ACC112 (cell line): ENCODE measurements around the gene ELK1.
"Not testable (repeated sequence)": the region's sequence is repeated elsewhere in the genome, so short reads cannot be mapped to it uniquely, and the experiment has no call there.

Experiments
- H2AFZ ChIP-seq: fragments of 200-600 bp; sonication (generic); one replicate; pipeline ENCODE4 v1.6.0; 2017; ENCODE audit warnings: antibody characterized with exemption, low read length; ENCODE audit not compliant: unreplicated experiment
- H3K27ac ChIP-seq: fragments of 200-600 bp; sonication (generic); 2 replicates; pipeline ENCODE4 v1.5.1; 2014; ENCODE audit warnings: low read depth, mild to moderate bottlenecking, antibody characterized with exemption, low read length, moderate library complexity
- H3K27me3 ChIP-seq: fragments of 200-600 bp; sonication (generic); 2 replicates; pipeline ENCODE4 v1.6.1; 2014; ENCODE audit warnings: mild to moderate bottlenecking, antibody characterized with exemption, low read length, moderate library complexity, mixed read lengths; ENCODE audit not compliant: insufficient read depth
- H3K36me3 ChIP-seq: fragments of 200-600 bp; sonication (generic); 2 replicates; pipeline ENCODE4 v1.6.1; 2016; ENCODE audit warnings: mild to moderate bottlenecking, antibody characterized with exemption, low read length, moderate library complexity, mixed read lengths; ENCODE audit not compliant: insufficient read depth
- H3K4me1 ChIP-seq: fragments of 200-600 bp; sonication (generic); one replicate; pipeline ENCODE4 v1.6.1; 2016; ENCODE audit warnings: low read length, mixed read lengths; ENCODE audit not compliant: insufficient read depth, unreplicated experiment, control insufficient read depth
- H3K4me3 ChIP-seq: fragments of 200-600 bp; sonication (generic); 2 replicates; pipeline ENCODE4 v1.5.1; 2014; ENCODE audit warnings: mild to moderate bottlenecking, low read depth, low read length
- H3K79me2 ChIP-seq: fragments of 200-600 bp; sonication (generic); one replicate; pipeline ENCODE4 v1.6.0; 2016; ENCODE audit warnings: low read length; ENCODE audit not compliant: control insufficient read depth, unreplicated experiment, insufficient read depth

Gene ELK1, protein sequence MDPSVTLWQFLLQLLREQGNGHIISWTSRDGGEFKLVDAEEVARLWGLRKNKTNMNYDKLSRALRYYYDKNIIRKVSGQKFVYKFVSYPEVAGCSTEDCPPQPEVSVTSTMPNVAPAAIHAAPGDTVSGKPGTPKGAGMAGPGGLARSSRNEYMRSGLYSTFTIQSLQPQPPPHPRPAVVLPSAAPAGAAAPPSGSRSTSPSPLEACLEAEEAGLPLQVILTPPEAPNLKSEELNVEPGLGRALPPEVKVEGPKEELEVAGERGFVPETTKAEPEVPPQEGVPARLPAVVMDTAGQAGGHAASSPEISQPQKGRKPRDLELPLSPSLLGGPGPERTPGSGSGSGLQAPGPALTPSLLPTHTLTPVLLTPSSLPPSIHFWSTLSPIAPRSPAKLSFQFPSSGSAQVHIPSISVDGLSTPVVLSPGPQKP

DNA sequence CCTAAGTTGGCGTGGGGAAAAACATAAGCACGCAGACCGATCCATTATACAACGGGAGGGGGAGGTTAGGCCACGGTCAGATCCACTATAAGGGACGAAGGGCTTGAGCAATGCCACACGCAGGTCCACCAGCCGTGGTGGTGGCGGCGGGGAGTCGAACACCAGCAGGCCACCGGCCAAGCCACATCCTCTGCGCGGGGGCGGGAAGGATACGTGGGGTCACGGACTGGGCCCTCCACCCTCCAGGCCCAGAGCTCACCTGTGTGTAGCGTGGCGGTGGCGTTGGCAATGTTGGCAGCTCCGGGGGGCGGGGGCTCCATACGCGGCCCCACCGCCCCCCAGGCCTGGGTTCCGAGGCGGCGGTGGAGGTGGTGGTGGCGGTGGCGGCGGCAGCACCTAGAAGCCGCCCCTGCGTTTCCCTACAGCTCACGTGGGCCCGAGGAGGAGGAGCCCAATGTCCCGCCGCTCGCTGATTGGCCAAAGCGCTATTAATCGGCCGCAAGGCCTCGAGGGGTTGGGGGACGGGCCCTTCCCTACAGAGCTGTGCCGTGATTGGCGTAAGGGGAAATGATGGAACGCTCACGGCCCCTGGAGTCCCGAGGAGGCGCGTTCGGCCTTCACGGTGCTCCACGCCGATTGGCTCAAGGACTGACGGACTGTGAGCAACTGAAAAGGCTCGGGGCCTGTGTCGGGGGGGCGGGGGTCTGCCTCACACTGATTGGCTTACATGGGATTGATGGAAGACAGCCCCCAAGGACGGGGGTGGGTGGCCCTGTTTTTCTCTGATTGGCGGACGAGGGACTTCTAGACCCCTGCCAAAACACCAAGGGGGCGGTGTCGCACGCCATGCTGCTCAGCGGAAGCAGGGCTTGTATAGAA, at the start of gene ELK1:
Gene ELK1 (minus strand): TSS at position 400 of the 879 bp plus-strand sequence. CDS start 9,122 bp downstream, outside the sequence.
- Histone ChIP-seq H3K36me3 (0 out of 2 replicates have a peak, but pooled peaks cover 10% of the 10 kb centered on the region), H3K4me3 (peak within 1 kb of the TSS; percentile 93), H3K27me3 (no peaks in the 10 kb centered on the region), H2AFZ (no peak within 1 kb of the TSS), H3K79me2 (peaks cover 39% of the 10 kb centered on the region), H3K27ac (peak within 1 kb of the TSS; percentile 82), H3K4me1 (peaks cover 8% of the 10 kb centered on the region)

DNA sequence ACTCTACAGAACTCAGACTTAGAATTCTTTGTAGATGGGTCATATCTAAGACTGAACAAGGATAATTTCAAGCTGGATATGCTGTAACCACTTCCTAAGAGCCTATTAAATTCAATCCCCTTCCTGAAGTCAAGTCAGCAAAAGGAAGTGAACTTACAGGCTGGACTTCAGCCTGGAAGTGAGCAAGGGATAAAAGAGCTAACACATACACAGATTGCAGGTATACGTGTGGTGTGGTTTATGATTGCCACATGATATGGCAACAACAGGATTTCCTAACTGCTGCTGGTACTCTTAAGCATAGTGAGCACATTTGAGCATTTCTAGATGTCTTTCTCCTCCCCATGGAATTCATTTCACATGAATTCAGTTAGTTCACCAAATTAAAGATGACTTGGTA, 46.8 kb upstream of the ELK1 start:
- no peak overlapping the region for H2AFZ ChIP-seq
- no peak overlapping the region for H3K27ac ChIP-seq
- H3K27me3 ChIP-seq: peaks cover 8% of the 10 kb centered on the region; the same call in 1 of the 2 replicates
- no peaks in the 10 kb centered on the region for H3K36me3 ChIP-seq
- no peak overlapping the region for H3K4me3 ChIP-seq
- H3K79me2 ChIP-seq: no peaks in the 10 kb centered on the region
- H3K4me1 ChIP-seq: no peaks in the 10 kb centered on the region

DNA sequence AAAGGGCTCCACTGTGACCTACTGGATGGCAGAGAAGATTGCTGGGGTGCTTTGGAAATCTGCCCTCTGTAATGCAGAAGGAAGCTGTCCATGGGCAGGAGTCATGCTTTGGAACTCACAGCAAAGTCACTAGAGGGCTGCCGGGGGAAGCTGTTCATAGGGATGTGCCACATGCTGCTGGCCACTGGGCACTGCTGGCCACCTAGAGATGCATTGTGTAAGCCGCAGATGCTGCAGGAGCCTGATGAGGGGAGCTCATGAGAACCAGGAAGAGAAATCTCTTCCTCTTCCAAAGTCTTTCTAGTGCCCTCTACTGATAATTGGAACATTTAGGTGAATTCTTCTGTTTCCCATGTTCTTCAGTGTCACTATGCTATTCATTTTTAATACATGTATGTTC, 39.8 kb upstream of the ELK1 start:
- H2AFZ ChIP-seq: no peak overlapping the region
- no peak overlapping the region for H3K4me3 ChIP-seq
- H3K79me2 ChIP-seq: no peaks in the 10 kb centered on the region

DNA sequence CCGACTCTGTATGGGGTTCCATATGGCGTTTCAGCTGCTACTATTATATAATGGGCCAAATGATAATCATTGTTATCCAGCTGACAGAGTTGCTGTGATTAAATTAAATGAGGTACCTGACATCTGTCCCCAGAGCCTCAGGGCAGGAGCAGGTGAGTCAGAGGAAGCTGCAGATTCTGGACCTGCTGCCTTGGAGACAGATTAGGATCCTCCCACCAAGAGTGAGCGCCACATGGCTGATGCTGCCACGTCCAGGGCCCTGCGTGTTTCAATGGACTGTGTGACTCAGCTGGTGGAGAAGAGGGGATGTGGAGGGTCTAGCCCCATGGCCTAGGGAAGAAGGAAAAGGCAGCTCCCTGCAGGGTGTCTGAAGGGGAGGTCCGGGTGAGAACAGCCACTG, 36.9 kb upstream of the ELK1 start:
- Histone ChIP-seq H3K27ac (no peak overlapping the region), H3K27me3 (no peaks in the 10 kb centered on the region), H3K4me3 (no peak overlapping the region), H3K4me1 (no peaks in the 10 kb centered on the region), H2AFZ (no peak overlapping the region), H3K79me2 (no peaks in the 10 kb centered on the region), H3K36me3 (no peaks in the 10 kb centered on the region)

More for the DNA sequence above, 39.8 kb upstream of the ELK1 start:
- Histone ChIP-seq H3K36me3 (no peaks in the 10 kb centered on the region), H3K27me3 (no peaks in the 10 kb centered on the region), H3K27ac (no peak overlapping the region), H3K4me1 (no peaks in the 10 kb centered on the region)

DNA sequence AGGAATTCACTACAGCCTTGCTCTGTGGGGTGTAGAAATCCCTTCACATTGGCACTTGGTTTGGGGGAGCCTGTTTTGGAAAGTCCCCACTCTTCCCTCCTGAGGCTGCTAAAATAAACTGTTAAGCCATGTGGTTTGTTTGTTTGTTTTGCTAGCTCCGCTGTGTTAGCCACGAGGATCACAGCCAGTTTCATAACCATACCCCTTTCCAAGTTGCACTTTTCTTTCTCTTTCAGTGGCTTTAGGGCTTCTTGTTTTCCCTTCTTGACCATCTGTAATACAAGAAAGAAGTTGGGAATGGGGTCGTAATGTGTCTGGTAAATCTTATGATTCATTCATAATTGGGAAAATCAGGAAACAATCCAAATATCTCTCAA, 33.5 kb upstream of the ELK1 start:
- H3K27ac ChIP-seq: no peak overlapping the region
- H3K4me1 ChIP-seq: no peaks in the 10 kb centered on the region
- no peaks in the 10 kb centered on the region for H3K79me2 ChIP-seq
- no peaks in the 10 kb centered on the region for H3K27me3 ChIP-seq
- no peak overlapping the region for H2AFZ ChIP-seq
- no peak overlapping the region for H3K4me3 ChIP-seq
- no peaks in the 10 kb centered on the region for H3K36me3 ChIP-seq

DNA sequence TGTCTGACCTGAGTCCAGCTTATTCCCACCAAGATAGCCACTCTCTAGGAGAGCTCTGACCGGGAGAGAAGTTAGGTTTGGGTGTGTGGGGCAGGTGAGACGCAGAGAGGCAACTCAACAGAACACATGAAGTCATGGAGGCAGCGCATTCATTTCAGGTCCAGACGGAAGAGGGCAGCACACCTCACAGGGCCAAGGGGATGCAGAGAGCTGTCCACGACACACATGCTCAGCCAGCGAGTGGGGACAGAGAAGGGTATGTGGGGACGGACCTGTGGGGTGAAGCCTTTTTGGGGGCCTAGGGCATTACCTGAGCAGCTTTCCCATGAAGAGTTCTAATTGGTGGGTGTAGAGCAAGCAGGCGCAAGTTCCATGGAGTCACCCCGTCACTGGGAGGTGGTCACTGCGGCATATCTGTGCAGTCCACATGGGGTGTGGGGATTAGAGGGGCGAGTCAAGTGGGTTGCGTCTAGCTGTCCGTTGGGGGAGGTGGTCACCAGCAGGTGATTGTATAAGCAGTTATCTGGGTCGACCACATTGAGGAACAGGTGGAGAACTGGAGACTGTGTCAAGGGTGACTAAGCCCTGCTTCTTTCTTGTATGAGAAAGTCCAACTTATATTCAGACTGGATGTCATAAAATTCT, 32.9 kb upstream of the ELK1 start:
- Histone ChIP-seq H3K27ac (no peak overlapping the region), H3K27me3 (no peaks in the 10 kb centered on the region), H3K4me3 (no peak overlapping the region)

DNA sequence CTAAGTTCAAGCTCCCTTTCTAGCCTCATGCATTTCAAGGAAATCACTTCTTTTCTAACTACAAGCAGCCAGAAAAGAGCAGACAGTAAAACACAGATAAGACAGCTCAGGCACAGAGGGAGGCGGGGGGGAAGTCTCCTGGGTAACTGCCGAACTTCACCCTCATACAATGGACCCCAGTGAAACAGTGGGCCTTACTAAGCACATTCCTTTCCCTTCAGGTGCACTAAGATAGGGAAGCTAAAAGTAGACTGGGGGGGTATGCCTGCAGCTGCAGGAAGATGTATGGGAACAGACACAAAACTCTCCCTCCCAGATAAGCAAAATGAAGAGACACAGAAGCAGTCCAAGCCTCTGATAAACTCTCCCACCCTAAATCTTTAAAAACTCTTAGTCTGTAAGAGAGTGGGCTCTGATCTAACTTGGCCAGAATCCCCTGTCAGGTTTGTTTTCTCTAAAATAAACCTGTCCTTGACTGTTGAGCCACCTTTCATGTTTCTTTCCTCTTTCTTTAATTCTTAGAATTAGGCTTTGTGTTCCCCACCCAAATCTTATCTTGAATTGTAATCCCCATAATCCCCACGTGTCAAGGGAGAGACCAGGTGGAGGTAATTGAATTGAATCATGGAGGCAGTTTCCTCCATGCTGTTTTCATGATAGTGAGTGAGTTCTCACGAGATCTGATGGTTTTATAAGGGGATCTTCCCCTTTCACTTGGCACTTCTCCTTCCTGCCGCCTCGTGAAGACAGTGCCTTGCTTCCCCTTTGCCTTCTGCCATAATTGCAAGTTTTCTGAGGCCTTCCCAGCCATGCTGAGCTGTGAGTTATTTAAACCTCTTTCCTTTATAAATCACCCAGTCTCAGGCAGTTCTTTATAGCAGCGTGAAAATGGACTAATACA, 25.8 kb upstream of the ELK1 start:
- not testable (repeated sequence) for H3K36me3 ChIP-seq, H3K27ac ChIP-seq, H3K79me2 ChIP-seq, H3K4me1 ChIP-seq, H3K4me3 ChIP-seq, H3K27me3 ChIP-seq, H2AFZ ChIP-seq

More for the DNA sequence above, 32.9 kb upstream of the ELK1 start:
- H2AFZ ChIP-seq: no peak overlapping the region
- no peaks in the 10 kb centered on the region for H3K79me2 ChIP-seq
- no peaks in the 10 kb centered on the region for H3K36me3 ChIP-seq
- H3K4me1 ChIP-seq: no peaks in the 10 kb centered on the region

DNA sequence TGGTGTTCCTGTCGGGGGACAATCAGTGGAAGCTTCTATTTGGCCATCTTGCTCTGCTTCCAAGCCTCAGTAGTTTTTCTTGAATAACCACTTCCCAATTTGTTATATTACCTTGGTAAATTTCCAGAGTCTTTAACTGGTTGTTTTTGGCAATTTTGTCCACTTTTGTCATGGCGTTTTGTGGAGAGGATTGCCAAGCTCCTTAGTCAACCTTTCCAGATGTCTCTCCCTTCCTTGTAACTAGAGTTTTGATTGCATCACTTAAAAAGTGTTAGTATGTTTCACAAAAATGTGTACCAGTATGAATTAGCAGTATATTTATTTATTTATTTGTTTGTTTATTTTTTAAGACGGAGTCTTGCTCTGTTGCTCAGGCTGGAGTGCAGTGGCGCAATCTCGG, 24.4 kb upstream of the ELK1 start:
- H3K27ac ChIP-seq: no peak overlapping the region

DNA sequence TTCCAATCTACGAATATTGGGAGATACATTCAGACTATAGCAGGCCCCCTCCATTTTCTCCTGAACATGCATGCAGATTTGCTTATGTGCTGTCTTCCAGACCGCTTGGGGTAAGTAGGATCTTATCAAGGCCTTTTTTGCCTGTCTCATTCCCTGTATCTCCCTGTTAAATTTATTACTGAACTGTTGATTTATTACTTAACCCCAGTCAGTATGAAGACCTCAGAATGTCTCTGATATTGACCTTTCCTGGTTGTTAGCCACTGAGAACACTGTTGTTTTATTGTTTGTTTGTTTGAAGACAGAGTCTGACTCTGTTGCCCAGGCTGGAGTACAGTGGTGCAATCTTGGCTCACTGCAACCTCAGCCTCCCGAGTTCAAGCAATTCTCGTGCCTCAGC, 15.4 kb upstream of the ELK1 start:
- H3K4me1 ChIP-seq: peaks cover 25% of the 10 kb centered on the region
- H3K36me3 ChIP-seq, H3K4me3 ChIP-seq, H2AFZ ChIP-seq, H3K27ac ChIP-seq, H3K79me2 ChIP-seq, H3K27me3 ChIP-seq: not testable (repeated sequence)

More for the DNA sequence above, 24.4 kb upstream of the ELK1 start:
- Histone ChIP-seq H3K4me1 (no peaks in the 10 kb centered on the region), H3K4me3 (no peak overlapping the region), H3K79me2 (no peaks in the 10 kb centered on the region), H3K27me3 (no peaks in the 10 kb centered on the region), H3K36me3 (no peaks in the 10 kb centered on the region), H2AFZ (no peak overlapping the region)

DNA sequence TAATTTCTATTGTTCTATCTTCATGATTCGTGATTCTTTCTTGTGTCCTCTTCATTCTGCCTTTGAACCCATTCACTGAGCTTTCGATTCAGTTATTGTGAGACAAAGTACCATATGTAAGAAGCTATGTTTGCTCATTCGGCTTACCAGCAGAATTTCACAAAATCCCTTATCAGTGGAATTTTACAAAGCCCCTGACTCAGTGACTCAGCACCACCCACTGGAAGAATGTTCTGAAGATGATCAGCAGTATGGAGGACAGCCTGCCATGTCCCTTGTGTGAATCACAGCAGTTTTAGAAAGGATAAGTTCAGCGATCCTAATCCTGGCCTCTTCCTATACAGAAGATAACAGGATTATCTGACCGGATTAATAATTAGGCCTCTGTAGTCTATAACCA, 14.4 kb upstream of the ELK1 start:
- H2AFZ ChIP-seq: peak overlapping the region; percentile 75
- H3K4me1 ChIP-seq: peaks cover 28% of the 10 kb centered on the region
- peak overlapping the region; percentile 52 for H3K27ac ChIP-seq
- H3K79me2 ChIP-seq: no peaks in the 10 kb centered on the region
- no peak overlapping the region for H3K4me3 ChIP-seq
- no peaks in the 10 kb centered on the region for H3K36me3 ChIP-seq
- no peaks in the 10 kb centered on the region for H3K27me3 ChIP-seq
